NCI-H2196 treated with DMSO at 0.1 percent for 48 hours (cell line): Measurements from ENCODE around the gene CRB3.
A peak's percentile ranks its signal among the peaks of the same experiment; 100 is the strongest.
"Not testable (repeated sequence)": the region's sequence is repeated elsewhere in the genome, so short reads cannot be mapped to it uniquely, and the experiment has no call there.

Experiments
- DNase-seq: peaks from one replicate; lab custom pipeline; 2025; ENCODE audit not compliant: unreplicated experiment; lab: John Stamatoyannopoulos, UW

Gene CRB3, protein sequence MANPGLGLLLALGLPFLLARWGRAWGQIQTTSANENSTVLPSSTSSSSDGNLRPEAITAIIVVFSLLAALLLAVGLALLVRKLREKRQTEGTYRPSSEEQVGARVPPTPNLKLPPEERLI

DNA sequence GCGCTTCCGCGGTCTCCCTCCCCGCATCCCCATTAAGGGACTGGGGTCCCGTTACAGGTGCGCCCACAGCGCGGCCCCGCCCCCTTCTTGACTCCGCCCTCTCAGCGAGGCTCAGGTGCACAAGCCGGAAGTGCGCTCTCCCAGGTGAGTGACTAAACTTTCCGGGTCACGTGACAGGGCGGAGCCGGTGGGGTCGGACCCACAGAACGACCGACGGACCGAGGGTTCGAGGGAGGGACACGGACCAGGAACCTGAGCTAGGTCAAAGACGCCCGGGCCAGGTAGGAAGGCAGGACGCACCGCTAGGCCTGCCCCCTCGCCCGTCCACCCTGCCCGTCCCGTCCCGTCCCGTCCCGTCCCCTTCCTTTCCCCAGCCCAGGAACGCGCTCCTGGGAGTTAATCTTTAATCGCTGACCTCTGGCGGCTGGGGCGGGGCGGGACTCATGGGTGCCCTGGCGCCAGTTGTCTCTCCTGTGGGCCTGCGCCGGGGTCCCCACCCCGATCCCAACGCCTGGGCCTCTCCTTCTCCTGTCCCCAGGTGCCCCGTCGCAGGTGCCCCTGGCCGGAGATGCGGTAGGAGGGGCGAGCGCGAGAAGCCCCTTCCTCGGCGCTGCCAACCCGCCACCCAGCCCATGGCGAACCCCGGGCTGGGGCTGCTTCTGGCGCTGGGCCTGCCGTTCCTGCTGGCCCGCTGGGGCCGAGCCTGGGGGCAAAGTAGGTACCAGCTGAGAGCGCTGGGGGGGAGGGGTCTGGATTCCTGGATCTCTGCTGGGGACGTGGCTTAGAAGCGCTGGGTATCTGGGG is at the start of gene CRB3:
Gene CRB3, plus strand, starts transcription at position 202 of the 804 bp plus-strand sequence. Its CDS starts 431 bp downstream, at position 633.
- peak; percentile 50 for DNase-seq

DNA sequence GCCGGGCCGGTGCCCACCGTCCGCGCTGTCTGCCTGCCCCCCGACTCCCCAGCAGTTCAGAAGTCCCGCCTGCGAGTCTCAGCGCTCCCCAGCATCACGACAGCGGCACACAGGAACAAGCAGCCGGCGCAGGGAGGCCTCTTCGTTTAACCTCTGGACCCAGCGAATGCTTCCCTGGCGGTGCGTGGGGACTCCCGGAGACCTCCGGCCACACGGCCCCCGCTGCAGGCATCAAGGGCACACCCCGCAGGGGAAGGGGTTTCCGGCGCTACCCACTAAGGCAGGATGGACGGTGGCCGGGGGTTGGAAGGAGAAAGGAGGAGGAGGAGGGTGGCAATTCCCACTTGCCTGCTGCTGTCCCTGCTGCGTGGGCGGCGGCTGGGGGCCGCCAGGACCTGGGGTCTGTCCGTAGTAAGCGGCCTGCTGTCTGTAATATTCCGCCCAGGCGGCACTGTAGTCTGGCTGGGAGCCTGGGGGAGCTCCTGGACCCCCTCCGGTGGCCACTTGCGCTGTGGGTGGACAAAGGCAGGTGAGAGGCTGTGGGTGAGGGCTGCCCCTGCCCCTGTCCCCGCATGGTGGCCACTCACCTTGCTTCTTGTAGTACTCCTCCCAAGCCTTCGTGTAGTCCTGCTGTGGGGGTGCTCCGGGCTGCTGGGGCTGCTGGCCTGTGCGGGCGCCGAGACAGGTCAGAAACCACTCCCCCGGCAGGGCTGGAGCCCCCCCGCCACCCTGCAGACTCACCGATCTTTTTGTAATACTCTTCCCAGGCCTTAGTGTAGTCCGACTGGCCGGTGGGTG is 49.1 kb upstream of the CRB3 start:
- no peak for DNase-seq

DNA sequence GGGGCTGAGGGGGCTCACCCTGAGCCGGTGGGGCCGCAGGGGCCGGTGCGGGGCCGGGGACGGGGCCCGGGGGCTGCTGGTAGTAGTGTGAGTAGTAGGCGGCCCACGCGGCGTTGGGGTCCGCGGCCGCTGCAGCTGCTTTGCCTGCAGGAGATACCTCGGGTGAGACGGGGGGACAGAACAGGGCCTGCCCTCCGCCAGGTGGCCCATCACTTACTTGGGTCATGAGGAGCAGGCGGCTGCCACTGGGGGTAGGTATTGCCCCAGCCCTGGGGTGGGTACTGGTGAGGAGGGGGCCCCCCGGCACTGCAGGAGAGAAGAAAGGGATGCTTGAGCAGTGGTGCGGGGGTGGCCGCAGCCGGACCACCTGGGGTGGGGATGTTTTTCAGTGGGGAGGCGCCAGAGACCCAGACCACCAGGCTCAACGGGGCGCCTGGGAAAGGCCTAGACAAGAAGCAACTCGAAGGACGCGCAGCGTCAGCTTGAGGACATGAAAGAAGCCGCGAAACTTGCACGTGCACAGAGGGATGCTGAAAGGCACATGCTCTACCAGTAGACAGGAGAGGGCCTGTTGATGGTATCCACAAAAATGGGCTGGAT is 48.4 kb upstream of the CRB3 start:
- DNase-seq, result no peak

DNA sequence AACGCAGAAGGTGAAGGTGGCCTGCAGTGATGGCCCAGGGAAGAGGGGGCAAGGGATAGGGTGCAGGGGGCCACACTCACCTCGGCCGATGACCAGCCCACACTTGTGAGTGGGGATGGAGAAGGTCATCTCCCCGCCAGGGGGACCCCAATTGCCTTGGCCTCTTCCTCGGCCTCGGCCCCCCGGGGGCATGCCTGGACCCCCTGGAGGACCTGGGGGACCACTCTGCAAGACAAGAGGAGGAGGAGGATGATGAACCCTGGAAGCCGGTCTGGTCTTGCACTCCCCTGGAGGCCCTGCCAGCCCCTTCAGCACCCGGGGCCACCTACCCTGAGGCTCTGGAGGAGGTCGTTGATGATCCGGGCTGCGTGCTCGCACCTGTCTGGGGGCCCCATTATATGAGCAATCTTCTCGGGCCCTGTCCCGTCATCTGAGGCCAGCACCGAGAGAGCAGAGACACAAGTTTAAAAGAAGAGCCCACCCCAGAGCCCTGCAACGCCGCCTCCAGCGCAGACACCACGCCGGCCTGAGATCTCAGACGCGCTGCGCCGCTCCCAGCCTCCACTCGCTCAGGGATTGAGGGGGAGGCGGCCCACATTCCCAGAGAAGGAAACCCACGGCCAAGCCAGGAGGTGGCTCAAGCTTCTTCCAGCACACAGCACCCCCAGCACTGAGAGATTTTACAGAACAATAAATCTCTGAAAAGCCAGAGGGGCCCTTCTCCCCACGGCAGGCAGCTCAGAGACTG is 47.2 kb upstream of the CRB3 start:
- DNase-seq, result no peak

DNA sequence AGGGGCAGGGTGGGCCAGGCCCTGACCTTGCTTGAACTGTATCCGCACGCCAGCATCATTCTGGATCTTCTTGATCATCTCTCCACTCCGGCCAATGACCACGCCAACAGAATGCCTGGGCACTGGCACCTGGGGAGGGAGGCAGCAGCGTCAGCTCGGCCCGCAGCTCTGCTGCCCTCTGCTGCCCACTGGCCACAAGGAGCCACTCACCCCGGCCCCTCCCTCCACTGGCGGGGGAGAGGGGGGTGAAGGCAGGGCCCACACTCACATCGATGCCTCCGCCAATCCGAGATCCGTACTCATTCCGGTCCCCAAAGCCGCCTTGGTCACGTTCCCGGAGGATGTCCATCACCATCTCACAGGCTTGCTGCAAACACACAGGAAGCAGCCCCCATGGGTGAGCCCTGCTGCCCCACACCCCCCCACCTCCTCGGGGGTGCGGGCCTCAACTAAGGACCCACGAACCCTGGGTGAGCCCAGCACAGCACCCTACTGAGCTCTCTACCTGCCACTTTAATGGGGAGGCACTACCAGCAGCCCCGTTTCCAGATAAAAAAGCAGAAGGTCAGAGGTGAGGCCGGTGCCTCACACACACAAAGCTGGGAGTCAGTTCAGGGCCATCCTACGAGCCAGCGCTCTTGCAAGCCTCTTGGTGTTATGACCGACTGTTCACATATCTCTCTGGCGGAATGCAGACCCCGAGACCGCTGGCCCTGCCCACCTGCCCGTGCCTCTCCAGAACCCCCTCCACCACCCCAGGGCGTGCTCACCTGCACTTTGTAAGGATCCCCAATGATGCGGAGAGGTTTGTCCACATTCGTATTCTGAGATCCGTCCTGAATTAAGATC is 46.1 kb upstream of the CRB3 start:
- no peak for DNase-seq

DNA sequence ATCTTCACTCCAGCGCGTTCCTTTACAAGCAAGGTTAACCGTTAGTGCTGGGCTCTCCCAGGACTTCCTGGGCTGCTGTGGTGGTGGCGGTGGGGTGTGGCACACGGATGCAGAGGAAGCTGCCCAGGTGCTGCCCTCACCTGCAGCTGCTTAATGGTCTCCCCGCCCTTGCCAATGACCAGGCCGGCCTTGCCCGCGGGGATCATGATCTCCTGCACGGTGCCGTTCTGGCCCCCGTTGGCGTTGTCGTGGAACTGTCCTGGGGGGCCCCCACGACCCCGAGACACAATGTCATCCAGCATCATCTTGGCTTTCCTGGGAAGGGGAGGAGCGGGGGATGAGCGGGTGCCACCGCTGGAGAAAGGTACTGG is 45.5 kb upstream of the CRB3 start:
- DNase-seq, result no peak

DNA sequence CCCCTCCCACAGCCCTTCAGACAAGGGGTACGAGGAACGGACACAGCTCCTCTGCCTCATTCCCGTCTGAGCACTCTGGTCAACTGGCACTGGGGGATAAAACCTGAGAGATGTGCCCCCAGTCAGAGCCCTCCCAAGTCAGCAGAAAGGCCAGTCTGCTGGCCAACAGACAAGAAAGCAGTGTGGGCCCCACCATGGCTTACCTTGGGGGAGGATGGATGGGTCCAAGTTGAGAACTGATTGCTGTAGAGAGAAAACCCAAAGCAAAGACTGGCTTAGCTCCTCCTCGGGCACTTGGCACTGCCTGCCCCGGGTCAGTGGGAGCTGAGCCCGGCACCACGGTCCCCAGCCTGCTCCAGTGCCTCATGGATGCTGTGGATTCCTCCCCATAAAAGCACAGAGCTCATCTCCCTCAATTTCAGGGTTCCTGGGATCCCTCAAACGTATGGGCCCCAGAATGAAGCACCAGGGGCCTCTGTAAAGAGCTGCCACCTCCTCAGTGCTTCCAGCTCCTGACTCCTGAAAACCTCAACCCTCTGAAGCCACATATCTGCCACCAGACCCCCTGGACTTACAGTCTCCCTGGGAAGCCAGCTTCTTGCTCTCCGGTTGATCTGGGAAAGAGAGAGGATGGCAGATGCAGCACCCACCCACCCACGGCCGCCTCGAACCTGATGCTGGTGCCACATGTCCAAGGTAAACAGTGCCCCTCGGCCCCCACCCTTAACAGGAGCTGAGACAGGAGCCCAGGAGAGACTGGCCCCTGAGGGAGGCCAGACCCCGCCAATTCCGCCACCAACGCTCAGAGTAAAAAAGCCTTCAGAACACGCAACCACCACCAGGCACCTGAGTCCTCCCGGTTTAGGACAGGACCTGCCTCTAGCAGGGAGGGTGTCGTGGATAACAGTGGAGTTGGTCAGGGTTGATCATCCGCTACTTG is 42.7 kb upstream of the CRB3 start:
- DNase-seq, result no peak

DNA sequence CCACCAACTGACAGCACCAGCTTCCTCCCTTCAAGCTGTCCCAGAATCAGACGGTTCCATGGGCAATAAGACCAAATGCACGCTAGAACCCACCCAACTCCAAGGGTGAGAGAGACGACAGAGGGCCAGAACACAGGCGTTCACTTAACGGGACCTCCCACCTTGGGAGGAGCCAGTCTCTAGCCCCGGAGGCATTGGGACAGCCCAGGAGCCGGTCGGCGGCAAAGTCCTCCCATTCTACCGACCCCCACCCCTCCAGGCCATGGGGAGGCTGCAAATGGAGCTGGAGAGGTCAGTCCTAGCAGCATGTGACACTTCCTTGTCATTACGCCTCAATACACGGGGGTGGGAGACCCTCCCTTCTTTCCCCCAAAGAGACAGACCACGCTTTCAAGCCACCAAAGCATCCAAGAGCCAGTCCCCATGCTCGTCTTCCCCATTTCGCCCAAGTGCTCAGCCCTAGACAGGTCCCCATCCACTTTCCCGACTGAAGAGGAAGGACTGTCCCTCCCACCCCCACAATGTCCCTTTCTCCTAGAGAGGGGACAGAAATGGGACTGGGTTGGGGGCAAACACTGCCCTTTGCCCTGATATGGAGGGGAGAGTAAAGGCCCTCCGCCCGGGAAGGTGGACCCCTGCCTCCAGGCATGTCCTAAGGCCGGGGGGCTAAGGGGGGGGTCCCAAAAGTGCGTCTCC is 40.4 kb upstream of the CRB3 start:
- DNase-seq, result no peak

DNA sequence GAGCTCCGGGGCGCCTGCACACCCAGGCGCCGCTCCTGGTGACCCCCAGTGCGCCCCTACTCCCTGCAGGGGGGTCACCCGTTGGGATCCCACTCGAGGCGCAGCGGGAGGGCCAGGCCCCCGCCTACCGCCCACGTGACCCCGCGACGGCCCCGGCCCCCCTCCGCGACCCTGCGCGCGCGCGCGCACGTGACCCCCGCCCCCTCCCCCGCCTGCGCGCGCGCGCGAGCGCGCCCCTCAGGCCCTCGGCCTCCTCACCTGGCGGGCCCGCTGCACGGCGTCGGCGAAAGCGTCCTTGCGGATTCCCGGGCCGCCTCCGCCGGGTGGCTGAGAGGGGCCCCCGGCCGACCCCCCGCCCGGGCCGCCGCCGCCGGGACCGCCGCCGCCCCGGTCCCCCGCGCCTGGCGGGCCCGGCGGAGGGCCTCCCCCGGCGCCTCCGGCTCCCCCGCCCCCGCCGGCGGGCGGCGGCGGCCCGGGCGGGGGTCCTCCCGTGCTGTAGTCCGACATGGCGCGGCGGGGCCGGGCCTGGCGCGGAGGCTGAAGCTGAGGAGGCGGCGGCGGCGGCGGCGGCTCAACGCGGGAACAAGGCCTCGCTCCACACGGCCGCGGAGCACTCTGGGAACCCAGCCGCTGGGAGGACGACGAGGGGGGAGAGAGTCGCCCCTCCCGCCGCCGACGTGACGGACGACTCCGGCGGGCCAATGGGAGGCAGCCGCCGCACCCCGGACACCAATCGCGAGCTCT is 39.7 kb upstream of the CRB3 start, which contains the start of gene KHSRP:
Gene KHSRP, minus strand, starts transcription at position 617 of the 744 bp plus-strand sequence. Its CDS starts 110 bp downstream, at position 507.
- DNase-seq, result no peak

DNA sequence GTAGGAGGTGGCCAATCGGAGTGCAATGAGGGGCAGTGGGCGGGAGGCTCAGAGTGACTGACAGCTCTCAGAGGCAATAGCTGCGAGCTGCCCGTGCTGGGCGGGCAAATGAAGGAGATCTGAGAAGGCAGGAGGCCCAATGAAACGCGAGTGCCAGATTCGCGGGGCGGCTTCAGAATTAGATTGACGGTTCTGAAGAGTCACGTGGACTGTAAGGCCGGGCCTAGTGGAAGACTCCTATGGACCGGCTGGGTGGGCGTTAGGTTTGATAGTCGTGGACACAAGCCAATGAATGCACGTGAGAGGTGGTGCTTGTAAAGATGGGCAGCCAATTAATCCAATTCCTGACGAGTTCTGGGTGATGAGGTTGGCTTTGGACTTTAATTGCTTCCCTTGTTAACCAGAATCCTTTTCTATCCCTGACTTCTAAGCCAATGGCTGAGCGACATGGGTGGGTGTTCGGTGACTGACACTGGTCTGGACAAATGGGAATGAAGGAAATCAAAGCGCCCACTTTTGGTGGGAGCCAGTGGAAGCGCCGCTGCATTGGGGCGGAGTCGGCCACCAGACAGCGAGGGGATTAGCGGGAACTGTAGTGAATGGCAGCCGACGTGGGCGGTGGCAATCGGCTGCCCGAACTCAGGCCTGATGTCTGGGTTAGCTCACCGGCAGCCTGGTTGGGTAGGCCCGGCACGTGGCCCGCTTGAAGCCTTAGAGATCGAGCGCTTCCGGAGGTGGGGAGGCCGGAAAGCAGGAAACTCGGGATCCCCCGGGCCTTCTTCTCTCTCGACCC is 38.9 kb upstream of the CRB3 start:
- DNase-seq, result peak; percentile 100

DNA sequence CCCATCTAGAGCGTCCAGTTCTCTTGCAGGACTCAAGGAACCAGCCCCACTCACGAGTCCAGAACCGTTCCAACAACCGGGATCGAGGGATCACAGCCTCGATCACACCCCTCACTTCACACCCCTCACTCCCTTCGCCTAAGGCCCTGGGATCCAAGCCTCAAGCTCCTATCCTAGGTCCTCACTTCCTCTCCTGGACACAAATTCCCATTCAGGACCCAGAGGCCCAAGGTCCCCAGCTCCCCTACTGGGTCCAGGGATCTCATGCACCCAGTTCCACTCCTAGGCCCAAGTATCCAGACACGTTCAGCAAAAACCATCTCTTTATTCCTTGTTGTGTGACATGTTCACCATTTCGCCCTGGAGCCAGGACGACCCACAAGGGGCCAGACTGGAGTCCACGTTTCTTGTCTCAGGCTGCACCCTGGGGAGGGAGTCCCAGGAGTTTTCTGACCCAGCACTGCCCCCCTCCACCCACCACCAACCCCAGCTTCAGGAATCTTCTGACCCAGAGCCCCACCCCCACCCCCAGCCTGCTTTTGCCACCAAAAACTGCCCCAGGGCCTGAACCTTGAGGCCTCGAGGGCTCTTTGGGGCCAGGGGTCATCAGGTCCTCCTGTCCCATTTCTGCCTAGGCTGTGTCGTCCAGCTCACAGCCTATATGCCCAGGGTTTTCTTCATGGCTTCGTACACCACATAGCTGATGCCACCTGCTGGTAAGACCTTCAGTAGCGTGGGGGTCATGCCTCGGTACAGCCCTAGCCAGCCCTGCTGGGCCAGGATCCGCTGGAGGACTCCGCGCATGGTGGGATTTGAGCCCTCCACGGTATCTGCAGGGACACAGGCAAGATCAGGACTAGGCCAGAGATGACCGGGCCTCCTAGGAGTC is 38.1 kb upstream of the CRB3 start:
- no peak for DNase-seq

DNA sequence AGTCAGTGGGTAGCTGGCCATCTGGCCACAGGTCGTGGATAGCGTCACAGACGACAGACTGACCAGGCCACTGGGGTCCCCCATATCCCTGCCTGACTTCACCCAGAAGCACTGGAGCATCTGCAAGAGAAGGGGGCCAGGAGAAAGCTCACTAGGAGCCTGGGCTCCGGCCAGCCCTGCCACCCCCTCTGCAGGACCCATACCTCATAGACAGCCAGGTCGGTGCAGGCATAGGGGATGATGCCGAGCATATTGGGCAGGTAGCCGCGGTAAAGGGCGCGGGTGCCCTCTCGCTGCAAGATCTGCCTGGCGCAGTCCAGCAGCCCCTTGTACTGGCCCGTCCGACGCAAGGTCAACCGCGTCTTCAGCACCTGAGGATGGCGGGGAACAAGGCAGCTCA is 36.9 kb upstream of the CRB3 start:
- DNase-seq, result no peak

DNA sequence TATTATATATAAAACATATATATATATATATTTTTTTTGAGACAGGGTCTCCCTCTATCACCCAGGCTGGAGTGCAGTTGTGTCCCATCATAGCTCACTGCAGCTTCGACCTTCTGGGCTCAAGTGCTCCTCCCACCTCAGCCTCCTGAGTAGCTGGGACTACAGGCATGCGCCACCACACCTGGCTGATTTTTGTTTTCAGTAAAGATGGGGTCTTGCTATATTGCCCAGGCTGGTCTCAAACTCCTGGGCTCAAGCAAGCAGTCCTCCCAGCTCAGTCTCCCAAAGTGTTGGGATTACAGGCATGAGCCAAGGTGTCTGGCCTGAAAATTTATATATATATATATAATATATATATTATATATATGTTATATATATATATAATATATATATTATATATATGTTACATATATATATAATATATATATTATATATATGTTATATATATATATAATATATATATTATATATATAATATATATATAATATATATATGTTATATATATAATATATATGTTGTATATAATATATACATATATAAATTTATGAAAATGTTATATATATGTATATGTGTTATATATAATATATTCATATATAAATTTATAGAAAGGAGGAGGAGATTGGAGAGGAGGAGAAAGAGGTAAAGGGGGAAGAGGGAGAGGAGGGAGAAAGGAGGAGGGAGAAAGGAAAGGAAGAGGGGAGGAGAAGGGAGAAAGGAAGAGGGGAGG is 35.2 kb upstream of the CRB3 start:
- not testable (repeated sequence) for DNase-seq

DNA sequence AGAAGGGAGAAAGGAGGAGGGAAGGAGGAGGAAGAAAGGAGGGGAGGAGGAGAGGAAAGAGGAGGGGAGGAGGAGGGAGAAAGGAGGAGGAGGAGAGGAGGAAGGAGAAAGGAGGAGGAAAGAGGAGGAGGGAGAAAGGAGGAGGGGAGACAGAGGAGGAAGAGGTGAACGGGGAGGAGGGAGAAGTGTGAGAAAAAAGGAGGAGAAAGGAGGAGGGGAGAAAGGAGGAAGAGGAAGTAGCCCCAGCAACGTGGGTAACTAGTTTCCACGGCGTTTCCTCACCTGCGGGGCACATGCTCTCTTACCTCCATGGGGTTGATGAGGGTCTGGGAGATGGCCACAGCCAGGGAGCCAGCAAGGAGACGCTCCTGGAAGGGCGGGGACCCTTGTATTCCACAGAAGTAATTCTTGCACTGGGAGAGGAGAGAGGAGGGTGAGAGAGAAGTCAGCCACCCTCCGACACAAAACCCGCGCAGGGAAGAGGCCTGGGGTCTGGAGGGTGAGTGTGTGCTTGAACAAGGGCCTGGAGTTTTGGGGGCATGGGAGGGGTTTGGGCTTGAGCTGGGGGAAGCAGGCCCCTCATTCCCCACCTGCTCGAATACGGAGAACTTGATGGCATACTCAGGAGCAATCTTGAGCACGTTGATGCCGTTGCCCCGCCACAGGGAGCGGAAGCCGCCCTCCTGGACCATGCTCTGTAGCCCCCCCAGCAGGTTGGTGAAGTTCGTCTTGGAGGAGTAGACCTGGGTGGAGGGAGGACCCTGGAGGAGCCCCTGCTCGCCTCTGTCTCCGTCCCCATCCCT is 34.5 kb upstream of the CRB3 start:
- DNase-seq, result no peak
